H9 (cell line): ENCODE data around the gene PAPOLA. TPM values are rescaled to one million over a fixed set of nuclear protein-coding genes. Genes with fewer than 3 reads are reported as not detected.

Experiments
- DNase-seq: peaks from one replicate; pipeline ENCODE4 v3.0.0-alpha.2; 2017
- H2AFZ ChIP-seq: one replicate; pipeline ENCODE4 v1.6.1; 2013; ENCODE audit warnings: mild to moderate bottlenecking, low read length, control low read depth, moderate library complexity
- H2AK5ac ChIP-seq: 2 replicates; pipeline ENCODE4 v1.6.1; 2013; ENCODE audit warnings: low read length, control low read depth, mixed read lengths; ENCODE audit not compliant: insufficient read length
- H2BK120ac ChIP-seq: one replicate; pipeline ENCODE4 v1.6.1; 2013; ENCODE audit warnings: low read depth, mild to moderate bottlenecking, low read length, control low read depth, inconsistent platforms; ENCODE audit not compliant: poor library complexity, severe bottlenecking
- H2BK12ac ChIP-seq: 2 replicates; pipeline ENCODE4 v1.6.1; 2013; ENCODE audit warnings: low read length, control low read depth, mixed read lengths, low read depth; ENCODE audit not compliant: insufficient read length
- H2BK15ac ChIP-seq: 2 replicates; pipeline ENCODE4 v1.6.1; 2013; ENCODE audit warnings: low read depth, low read length, control low read depth
- H2BK20ac ChIP-seq: one replicate; pipeline ENCODE4 v1.6.1; 2013; ENCODE audit warnings: low read depth, mild to moderate bottlenecking, low read length, control low read depth, inconsistent platforms; ENCODE audit not compliant: poor library complexity, severe bottlenecking
- H2BK5ac ChIP-seq: 2 replicates; pipeline ENCODE4 v1.6.1; 2013; ENCODE audit warnings: low read length, control low read depth, mixed read lengths; ENCODE audit not compliant: insufficient read length
- H3K14ac ChIP-seq: 2 replicates; pipeline ENCODE4 v1.6.1; 2013; ENCODE audit warnings: low read length, control low read depth; ENCODE audit not compliant: insufficient read depth
- H3K18ac ChIP-seq: 2 replicates; pipeline ENCODE4 v1.6.1; 2013; ENCODE audit warnings: low read depth, mild to moderate bottlenecking, mixed read lengths, low read length, control low read depth; ENCODE audit not compliant: insufficient read length
- H3K23ac ChIP-seq: 2 replicates; pipeline ENCODE4 v1.6.1; 2013; ENCODE audit warnings: low read length, control low read depth, mixed read lengths, low read depth; ENCODE audit not compliant: insufficient read length
- H3K23me2 ChIP-seq: 2 replicates; pipeline ENCODE4 v1.6.1; 2013; ENCODE audit warnings: low read depth, mild to moderate bottlenecking, mixed read lengths, low read length, control low read depth; ENCODE audit not compliant: insufficient read length, poor library complexity, severe bottlenecking
- H3K27ac ChIP-seq: 2 replicates; pipeline ENCODE4 v1.5.1; 2013; ENCODE audit warnings: low read length, control low read depth, mixed read lengths, low read depth; ENCODE audit not compliant: insufficient read length
- H3K27me3 ChIP-seq: 2 replicates; pipeline ENCODE4 v1.6.1; 2013; ENCODE audit warnings: low read length, control low read depth, inconsistent platforms; ENCODE audit not compliant: insufficient read depth
- H3K4ac ChIP-seq: 2 replicates; pipeline ENCODE4 v1.6.1; 2013; ENCODE audit warnings: low read depth, mild to moderate bottlenecking, control low read depth, inconsistent platforms, low read length, moderate library complexity
- H3K4me1 ChIP-seq: 2 replicates; pipeline ENCODE4 v1.6.1; 2013; ENCODE audit warnings: low read length, control low read depth, inconsistent platforms; ENCODE audit not compliant: insufficient read depth
- H3K4me2 ChIP-seq: 2 replicates; pipeline ENCODE4 v1.6.1; 2013; ENCODE audit warnings: low read length, control low read depth, mixed read lengths; ENCODE audit not compliant: insufficient read length, insufficient read depth
- H3K56ac ChIP-seq: 2 replicates; pipeline ENCODE4 v1.6.1; 2013; ENCODE audit warnings: low read depth, mild to moderate bottlenecking, mixed read lengths, low read length, control low read depth; ENCODE audit not compliant: insufficient read length
- H3K79me1 ChIP-seq: 2 replicates; pipeline ENCODE4 v1.6.1; 2013; ENCODE audit warnings: low read depth, mild to moderate bottlenecking, moderate library complexity, low read length, control low read depth, inconsistent platforms; ENCODE audit not compliant: insufficient read depth, poor library complexity, severe bottlenecking
- H3K79me2 ChIP-seq: 2 replicates; pipeline ENCODE4 v1.6.1; 2013; ENCODE audit warnings: low read length, control low read depth, inconsistent platforms; ENCODE audit not compliant: insufficient read depth
- H3K9ac ChIP-seq: 2 replicates; pipeline ENCODE4 v1.6.1; 2013; ENCODE audit warnings: low read length, control low read depth, mixed read lengths; ENCODE audit not compliant: insufficient read length; ENCODE audit errors: extremely low read depth
- H3K9me3 ChIP-seq: one replicate; pipeline ENCODE4 v1.6.1; 2013; ENCODE audit warnings: low read depth, low read length, inconsistent platforms; ENCODE audit not compliant: control insufficient read depth
- H3T11ph ChIP-seq: one replicate; pipeline ENCODE4 v1.6.1; 2013; ENCODE audit warnings: mild to moderate bottlenecking, low read length, control low read depth, inconsistent platforms
- H4K20me1 ChIP-seq: one replicate; pipeline ENCODE4 v1.6.1; 2013; ENCODE audit not compliant: control insufficient read depth, insufficient read length, insufficient read depth
- H4K5ac ChIP-seq: 2 replicates; pipeline ENCODE4 v1.6.1; 2013; ENCODE audit warnings: low read depth, mild to moderate bottlenecking, mixed read lengths, low read length, control low read depth; ENCODE audit not compliant: insufficient read length
- H4K8ac ChIP-seq: replicated peaks from 2 replicates; pipeline ENCODE4 v1.6.1; 2013; ENCODE audit warnings: low read length, control low read depth, mixed read lengths, low read depth; ENCODE audit not compliant: insufficient read length
- H4K91ac ChIP-seq: 2 replicates; pipeline ENCODE4 v1.6.1; 2013; ENCODE audit warnings: low read depth, mild to moderate bottlenecking, moderate library complexity, mixed read lengths, low read length, control low read depth; ENCODE audit not compliant: insufficient read length
- H3K27ac Mint-ChIP-seq, 3 experiments: 2 replicates in 2 of 3; 3 replicates in 1 of 3; pipeline ENCODE4 v1.8.0; 2020 to 2021; ENCODE audit warnings: mixed read lengths in 3 of 3, mild to moderate bottlenecking in 1 of 3, moderate library complexity in 1 of 3
- H3K27me3 Mint-ChIP-seq: 2 replicates; pipeline ENCODE4 v1.8.0; 2021; ENCODE audit warnings: low read depth, mild to moderate bottlenecking, moderate library complexity, mixed read lengths
- H3K36me3 Mint-ChIP-seq, 3 experiments: 2 replicates in 2 of 3; 3 replicates in 1 of 3; pipeline ENCODE4 v1.8.0; 2020 to 2021; ENCODE audit warnings: low read depth in 3 of 3, mixed read lengths in 3 of 3; ENCODE audit not compliant: insufficient read depth in 1 of 3
- H3K4me1 Mint-ChIP-seq, 2 experiments: 2 replicates each; pipeline ENCODE4 v1.8.0; 2020; ENCODE audit warnings: mixed read lengths in 2 of 2
- H3K4me3 Mint-ChIP-seq, 2 experiments: 2 replicates in 1 of 2; 3 replicates in 1 of 2; pipeline ENCODE4 v1.8.0; 2020 to 2021; ENCODE audit warnings: mild to moderate bottlenecking in 2 of 2, mixed read lengths in 2 of 2, moderate library complexity in 1 of 2
- H3K9me3 Mint-ChIP-seq, 2 experiments: 2 replicates in 1 of 2; 3 replicates in 1 of 2; pipeline ENCODE4 v1.8.0; 2020; ENCODE audit warnings: mild to moderate bottlenecking in 2 of 2, mixed read lengths in 2 of 2, moderate library complexity in 1 of 2
- WGBS: extraction: QIAGEN DNeasy Blood & Tissue Kit; methylation state at CpG from one replicate; pipeline ENCODE4 v1.1.7; 2013; ENCODE audit warnings: missing lambda C conversion rate, low lambda C conversion rate, mixed read lengths; ENCODE audit not compliant: insufficient read length; ENCODE audit errors: extremely low coverage; 5-methylcytosine and 5-hydroxymethylcytosine counted together
- total RNA-seq: library from RNA; stranded (reverse); gene quantifications from 2 replicates; pipeline ENCODE4 v1.2.1, GENCODE V29; 2021
- TF ChIP-seq, protein P1 (sequence below): fragments of 200-600 bp; sonication (generic); conservative IDR thresholded peaks from 3 replicates; pipeline ENCODE4 v1.8.0; 2021; ENCODE audit warnings: antibody characterized with exemption, mild to moderate bottlenecking

PAPOLA gene
- total RNA-seq, 1 experiment from 2014 or later = 188 TPM

DNA sequence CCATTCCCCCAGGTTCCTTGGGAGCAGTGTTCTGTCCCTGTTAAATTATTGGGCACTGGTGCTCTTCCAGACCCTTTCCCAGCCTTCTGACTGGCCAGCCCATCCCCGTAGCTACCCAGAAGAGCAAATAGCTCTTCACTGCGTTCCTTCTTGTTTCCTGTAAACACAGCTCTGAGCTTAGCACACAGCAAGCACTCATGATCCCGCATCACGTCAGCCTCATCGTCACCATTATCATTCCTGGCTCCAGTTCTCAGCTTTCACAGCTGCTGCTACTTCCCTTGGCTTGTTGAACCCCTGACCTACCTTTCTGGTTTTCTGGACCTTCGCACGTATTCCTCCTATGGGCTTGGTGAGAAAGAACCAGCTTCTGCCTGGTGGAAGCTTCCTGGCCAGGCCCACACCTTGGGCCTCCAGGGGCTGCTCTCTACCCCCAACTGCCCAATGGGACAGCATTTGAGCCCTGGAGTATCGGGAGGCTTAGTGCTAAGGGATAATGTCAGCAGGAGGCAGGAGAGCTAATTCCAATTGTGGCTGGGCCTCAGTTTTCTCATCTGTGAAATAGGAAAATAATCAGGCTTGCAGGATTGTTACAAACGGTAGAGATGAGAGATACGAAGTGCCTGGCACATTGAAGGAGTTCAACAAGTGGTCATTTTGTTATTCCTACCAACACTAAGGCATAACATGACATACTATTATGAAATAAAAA lies 22.6 kb upstream of the PAPOLA start:
- Histone ChIP-seq H4K8ac (no peak overlapping the region), H3K79me2 (no peaks in the 10 kb centered on the region), H4K5ac (no peak overlapping the region), H2BK120ac (no peak overlapping the region), H2AFZ (no peak overlapping the region), H3K23me2 (no peaks in the 10 kb centered on the region), H3K23ac (no peak overlapping the region), H3K4me1 (no peaks in the 10 kb centered on the region), H2AK5ac (no peak overlapping the region), H3K27ac (no peak overlapping the region), H3K56ac (no peak overlapping the region), H3K79me1 (no peaks in the 10 kb centered on the region), H2BK12ac (no peak overlapping the region), H2BK15ac (no peak overlapping the region), H3K9ac (no peak overlapping the region), H3K4me2 (no peak overlapping the region), H3K9me3 (no peaks in the 10 kb centered on the region), H2BK20ac (no peak overlapping the region), H3K18ac (no peak overlapping the region), H4K91ac (no peak overlapping the region), H3K14ac (no peak overlapping the region), H2BK5ac (no peak overlapping the region), H4K20me1 (no peaks in the 10 kb centered on the region), H3K27me3 (no peaks in the 10 kb centered on the region), H3T11ph (no peak overlapping the region), H3K4ac (no peak overlapping the region)
- DNase-seq = no peak
- H3K4me3 Mint-ChIP-seq = no peak overlapping the region; a peak in 1 of 5 replicates
- TF ChIP-seq, protein P1, sequence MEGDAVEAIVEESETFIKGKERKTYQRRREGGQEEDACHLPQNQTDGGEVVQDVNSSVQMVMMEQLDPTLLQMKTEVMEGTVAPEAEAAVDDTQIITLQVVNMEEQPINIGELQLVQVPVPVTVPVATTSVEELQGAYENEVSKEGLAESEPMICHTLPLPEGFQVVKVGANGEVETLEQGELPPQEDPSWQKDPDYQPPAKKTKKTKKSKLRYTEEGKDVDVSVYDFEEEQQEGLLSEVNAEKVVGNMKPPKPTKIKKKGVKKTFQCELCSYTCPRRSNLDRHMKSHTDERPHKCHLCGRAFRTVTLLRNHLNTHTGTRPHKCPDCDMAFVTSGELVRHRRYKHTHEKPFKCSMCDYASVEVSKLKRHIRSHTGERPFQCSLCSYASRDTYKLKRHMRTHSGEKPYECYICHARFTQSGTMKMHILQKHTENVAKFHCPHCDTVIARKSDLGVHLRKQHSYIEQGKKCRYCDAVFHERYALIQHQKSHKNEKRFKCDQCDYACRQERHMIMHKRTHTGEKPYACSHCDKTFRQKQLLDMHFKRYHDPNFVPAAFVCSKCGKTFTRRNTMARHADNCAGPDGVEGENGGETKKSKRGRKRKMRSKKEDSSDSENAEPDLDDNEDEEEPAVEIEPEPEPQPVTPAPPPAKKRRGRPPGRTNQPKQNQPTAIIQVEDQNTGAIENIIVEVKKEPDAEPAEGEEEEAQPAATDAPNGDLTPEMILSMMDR = no peak
- peaks cover 3 to 4% of the 10 kb centered on the region in 2 experiments; a peak in 1 of 4 replicates for H3K4me1 Mint-ChIP-seq
- no peaks in the 10 kb centered on the region for H3K36me3 Mint-ChIP-seq
- no peaks in the 10 kb centered on the region for H3K9me3 Mint-ChIP-seq
- H3K27me3 Mint-ChIP-seq = no peaks in the 10 kb centered on the region; the same call in 1 of the 2 replicates
- H3K27ac Mint-ChIP-seq = peak overlapping the region in 2 of 3 experiments; percentile 16 to 76; a peak in 3 of 7 replicates
- WGBS = no CpG with 5 or more reads among the region's 10 CpGs
